Camera-type eye (tissue), 1 donor: ENCODE measurements around the gene CPZ. TPM values are rescaled to one million over a fixed set of nuclear protein-coding genes. Genes with fewer than 3 reads are reported as not detected.

Experiments used
- total RNA-seq: library from RNA; depleted of rRNA; stranded (reverse); fragments of >200 nt; gene quantifications from one replicate; pipeline ENCODE4 v1.2.3, GENCODE V29; 2014

The CPZ gene
- 59.4 TPM for total RNA-seq

DNA sequence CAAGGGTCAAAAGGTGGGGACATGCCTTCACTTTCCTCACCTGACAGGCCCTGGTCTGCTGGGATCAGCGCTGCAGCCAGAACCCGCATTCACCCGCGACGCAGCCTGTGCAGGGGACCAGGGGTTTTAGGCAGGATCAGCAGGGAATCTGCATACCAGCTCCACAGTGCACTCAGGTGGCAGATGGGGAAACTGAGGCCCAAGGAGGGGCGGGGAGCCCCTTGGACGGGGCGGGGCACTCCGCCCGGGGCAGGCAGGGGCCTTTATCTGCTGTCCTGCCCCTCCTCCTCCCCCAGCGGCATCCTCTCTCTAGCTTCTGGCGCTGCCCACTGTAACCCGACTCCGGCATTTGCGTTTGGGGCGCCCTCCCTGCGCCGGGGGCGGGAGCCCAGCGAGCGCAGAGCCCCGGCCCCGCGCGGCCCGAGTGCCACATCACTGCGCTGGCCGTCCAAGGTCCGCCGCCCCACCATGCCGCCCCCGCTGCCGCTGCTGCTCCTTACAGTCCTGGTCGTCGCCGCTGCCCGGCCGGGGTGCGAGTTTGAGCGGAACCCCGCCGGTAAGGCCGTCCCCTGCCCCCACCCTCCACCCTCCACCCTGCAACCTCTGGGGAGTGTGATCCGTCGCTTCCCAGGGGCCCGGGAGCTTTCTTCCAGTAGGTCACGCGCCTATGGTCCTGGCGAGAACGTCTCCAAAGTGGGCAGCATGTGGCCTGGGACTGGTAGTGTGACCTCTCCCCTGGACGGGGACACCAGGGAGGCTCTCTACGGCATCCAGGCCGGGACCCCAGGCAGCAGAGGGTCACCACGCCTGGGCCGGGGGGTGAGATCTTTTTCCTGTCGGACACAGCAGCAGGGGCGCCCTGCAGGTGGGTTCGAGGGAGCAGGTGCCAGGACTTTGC is at the start of gene CPZ:
TSS of gene CPZ (plus strand) at position 400 of the 898 bp plus-strand sequence. CDS start at position 469, 69 bp downstream.

DNA sequence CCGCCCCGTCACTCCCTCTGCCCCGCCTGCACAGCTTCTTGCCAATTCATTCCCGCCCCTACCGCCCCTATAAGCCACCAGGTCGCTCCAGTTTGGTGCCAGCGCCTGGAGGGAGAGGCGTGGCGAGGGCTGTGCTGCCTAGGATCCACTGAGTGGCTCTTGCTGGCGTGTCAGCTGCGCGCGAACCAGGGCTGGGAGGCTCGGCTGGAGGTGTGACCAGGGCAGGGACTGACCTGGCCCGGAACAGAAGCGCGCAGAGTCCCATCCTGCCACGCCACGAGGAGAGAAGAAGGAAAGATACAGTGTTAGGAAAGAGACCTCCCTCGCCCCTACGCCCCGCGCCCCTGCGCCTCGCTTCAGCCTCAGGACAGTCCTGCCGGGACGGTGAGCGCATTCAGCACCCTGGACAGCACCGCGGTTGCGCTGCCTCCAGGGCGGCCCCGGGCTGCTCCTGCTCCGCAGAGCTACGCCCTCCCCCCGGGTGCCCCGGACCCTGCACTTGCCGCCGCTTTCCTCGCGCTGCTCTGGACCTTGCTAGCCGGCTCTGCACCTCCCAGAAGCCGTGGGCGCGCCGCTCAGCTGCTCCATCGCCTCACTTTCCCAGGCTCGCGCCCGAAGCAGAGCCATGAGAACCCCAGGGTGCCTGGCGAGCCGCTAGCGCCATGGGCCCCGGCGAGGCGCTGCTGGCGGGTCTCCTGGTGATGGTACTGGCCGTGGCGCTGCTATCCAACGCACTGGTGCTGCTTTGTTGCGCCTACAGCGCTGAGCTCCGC is 12.1 kb upstream of the CPZ start, which contains the start of gene GPR78:
TSS of gene GPR78 (plus strand) at position 72 of the 773 bp plus-strand sequence. CDS start at position 663, 591 bp downstream.

Other genes starting within 250 kb of the CPZ start
- gene ACOX3, start 152.0 kb upstream of the CPZ start, total RNA-seq: 56.1 TPM
- gene TRMT44, start 152.0 kb upstream of the CPZ start, total RNA-seq: 52.3 TPM
- gene GPR78, start 12.4 kb upstream of the CPZ start, total RNA-seq: 2.1 TPM